Rectal smooth muscle tissue (tissue), 1 donor: Measurements from ENCODE around the gene KCNJ13.
A peak's percentile ranks its signal among the peaks of the same experiment; 100 is the strongest.

Experiments
- H3K27ac ChIP-seq: one replicate; pipeline ENCODE4 v1.7.0; 2013; ENCODE audit warnings: low read depth, low read length, inconsistent platforms
- H3K27me3 ChIP-seq: one replicate; pipeline ENCODE4 v1.7.0; 2013; ENCODE audit warnings: low read length; ENCODE audit not compliant: control insufficient read depth, insufficient read depth
- H3K36me3 ChIP-seq: one replicate; pipeline ENCODE4 v1.7.0; 2013; ENCODE audit warnings: low read length; ENCODE audit not compliant: control insufficient read depth, insufficient read depth
- H3K4me1 ChIP-seq: one replicate; pipeline ENCODE4 v1.7.0; 2013; ENCODE audit warnings: low read length; ENCODE audit not compliant: control insufficient read depth, insufficient read depth
- H3K4me3 ChIP-seq: one replicate; pipeline ENCODE4 v1.7.0; 2013; ENCODE audit warnings: low read length
- H3K9ac ChIP-seq: one replicate; pipeline ENCODE4 v1.7.0; 2013; ENCODE audit warnings: low read length

Gene KCNJ13

DNA sequence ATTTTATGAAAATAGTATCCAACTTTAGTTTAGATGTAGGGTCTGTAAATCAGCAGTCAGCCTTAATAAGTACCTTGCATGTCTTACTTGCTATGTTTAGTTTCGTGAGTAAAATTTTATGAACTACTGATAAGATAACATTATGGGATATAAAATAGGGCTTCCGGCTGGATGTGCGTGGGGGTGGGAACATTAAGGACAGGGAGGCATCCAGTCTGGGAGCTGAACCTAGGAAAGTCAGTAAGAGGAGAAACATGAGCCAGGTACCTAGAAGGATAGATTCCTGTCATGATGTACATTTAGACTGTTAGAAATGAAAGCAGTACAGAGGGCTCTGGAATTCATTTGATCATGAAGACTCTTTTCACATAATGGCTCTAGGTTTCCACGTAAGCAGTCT is 12.7 kb upstream of the KCNJ13 start:
- no peaks in the 10 kb centered on the region for H3K4me1 ChIP-seq
- H3K27ac ChIP-seq: no peak overlapping the region
- H3K9ac ChIP-seq: no peak overlapping the region
- peaks cover 22% of the 10 kb centered on the region for H3K36me3 ChIP-seq
- H3K27me3 ChIP-seq: no peaks in the 10 kb centered on the region
- no peak overlapping the region for H3K4me3 ChIP-seq

DNA sequence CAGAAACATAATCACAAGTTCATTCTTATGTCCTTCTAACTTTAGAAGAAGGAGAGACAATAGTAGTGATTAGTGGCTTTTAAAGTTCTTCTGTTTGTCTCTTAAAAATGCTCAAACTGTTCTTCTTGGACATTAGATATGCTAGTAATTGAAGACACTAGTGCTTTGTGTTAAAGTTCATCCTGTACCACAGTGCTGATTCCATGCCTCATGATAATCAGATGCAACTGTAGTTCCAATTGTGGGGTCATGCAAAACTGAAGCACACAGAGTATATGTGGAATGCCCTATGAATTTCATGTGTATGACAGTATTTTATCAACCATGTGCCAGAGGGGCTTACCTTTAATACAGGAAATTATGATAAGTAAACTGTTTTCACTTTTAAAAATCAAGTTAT is 11.4 kb upstream of the KCNJ13 start:
- Histone ChIP-seq H3K4me1 (no peaks in the 10 kb centered on the region), H3K9ac (no peak overlapping the region), H3K27me3 (no peaks in the 10 kb centered on the region), H3K27ac (no peak overlapping the region), H3K4me3 (no peak overlapping the region), H3K36me3 (peaks cover 19% of the 10 kb centered on the region)

DNA sequence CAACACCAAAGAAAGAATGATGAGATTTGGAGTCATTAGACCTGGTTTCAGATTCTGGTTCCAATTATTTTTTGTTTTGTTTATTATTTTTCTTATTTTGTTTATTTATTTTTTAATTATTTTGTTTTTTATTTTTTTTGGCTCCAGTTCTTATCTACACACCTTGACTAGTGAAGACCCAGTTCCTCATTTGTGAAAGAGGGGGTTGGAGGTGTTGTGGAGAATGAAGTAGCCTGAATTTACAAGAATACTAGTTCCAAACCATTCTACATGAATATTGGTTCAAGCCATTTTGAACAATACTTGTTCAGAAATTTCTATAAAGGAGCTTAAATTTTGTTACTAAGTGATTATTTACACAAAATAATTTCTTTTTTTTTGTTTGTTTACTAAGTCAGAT is 6.9 kb upstream of the KCNJ13 start:
- H3K4me1 ChIP-seq: peaks cover 10% of the 10 kb centered on the region
- H3K4me3 ChIP-seq: no peak overlapping the region
- H3K36me3 ChIP-seq: no peaks in the 10 kb centered on the region
- no peaks in the 10 kb centered on the region for H3K27me3 ChIP-seq
- H3K9ac ChIP-seq: no peak overlapping the region
- H3K27ac ChIP-seq: no peak overlapping the region

DNA sequence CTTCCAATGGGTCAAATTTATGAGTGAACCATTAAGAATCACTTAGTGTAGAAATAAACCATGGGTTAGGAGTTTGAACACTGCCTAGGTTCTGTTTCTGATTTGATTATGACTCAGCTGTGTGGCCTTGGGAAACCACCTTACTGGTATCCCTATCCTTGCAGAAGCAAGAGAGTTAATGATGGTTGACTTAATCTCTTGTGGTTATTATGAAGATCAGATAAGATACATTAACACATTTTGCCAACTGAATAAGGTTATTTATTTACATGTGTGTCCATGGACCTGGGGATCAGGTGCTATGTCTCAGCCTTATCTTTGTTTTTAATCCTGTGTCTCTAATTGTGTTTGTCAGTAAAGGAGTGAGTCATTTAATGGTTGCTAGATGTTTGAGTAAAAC is 5.4 kb upstream of the KCNJ13 start:
- Histone ChIP-seq H3K4me3 (no peak overlapping the region), H3K4me1 (peaks cover 10% of the 10 kb centered on the region), H3K27ac (no peak overlapping the region), H3K36me3 (peaks cover 2% of the 10 kb centered on the region), H3K27me3 (no peaks in the 10 kb centered on the region), H3K9ac (no peak overlapping the region)

DNA sequence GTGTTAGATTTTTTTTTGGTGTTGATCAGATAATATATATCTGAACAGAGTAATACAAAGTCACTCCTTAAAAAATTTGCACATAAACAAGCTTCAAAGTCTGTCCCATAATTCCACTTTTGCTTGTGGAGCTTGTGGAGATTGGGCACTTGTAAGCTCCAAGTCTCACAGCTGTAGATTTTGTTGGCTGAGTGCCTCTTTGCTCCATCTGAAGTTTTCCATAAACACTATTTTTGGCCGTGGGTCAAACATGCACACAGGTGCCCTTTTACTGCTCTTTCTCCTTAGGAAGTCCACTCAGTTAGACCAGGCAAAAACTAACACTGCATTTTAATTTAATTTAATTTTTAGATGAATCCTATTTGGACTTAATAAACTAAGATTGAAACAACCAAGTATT is 3.6 kb upstream of the KCNJ13 start:
- H3K27me3 ChIP-seq: no peaks in the 10 kb centered on the region
- no peak overlapping the region for H3K9ac ChIP-seq
- H3K27ac ChIP-seq: no peak overlapping the region
- peaks cover 2% of the 10 kb centered on the region for H3K36me3 ChIP-seq
- no peak overlapping the region for H3K4me3 ChIP-seq
- peaks cover 10% of the 10 kb centered on the region for H3K4me1 ChIP-seq

DNA sequence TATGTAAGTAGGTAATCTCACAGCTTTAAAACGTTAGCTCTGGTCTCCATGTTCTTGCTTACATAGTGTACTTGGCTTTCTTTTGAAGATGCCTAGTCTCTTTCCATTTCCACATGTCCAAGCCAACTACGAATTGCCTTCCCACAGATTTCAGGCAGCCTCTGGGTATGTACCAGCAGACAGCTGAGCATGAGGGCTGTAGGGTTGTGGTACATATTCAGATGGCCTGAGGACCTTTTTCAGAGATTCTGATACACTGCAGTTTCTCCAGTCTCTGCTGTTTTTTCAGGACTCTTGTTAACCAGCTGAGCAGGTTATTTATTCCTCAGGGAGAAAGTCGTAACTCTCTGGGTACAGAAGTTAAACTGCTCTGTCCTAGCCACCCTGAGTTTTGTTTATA is 3.1 kb upstream of the KCNJ13 start:
- Histone ChIP-seq H3K36me3 (peaks cover 2% of the 10 kb centered on the region), H3K27me3 (no peaks in the 10 kb centered on the region), H3K27ac (peak overlapping the region; percentile 33), H3K4me1 (peaks cover 10% of the 10 kb centered on the region), H3K9ac (no peak overlapping the region), H3K4me3 (no peak overlapping the region)

DNA sequence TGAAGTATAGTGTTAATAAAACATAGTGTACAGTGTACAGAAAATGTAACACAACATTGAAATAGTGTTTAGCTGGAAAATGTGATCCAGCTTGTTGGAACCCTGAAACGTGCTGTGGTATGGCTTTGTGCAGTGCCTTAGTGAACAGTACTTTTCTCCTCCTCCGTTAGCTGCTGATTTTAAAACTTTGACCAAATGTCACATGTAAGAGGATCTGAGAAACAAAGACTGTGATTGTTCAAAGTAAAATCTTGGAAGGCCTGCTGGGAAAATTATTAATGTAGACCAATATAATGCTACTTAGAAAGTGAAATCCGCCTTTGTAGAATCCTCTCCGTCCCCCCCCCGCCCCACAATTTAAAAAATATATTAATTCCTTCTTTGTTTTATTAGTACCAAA is 911 bp upstream of the KCNJ13 start:
- peaks cover 10% of the 10 kb centered on the region for H3K4me1 ChIP-seq
- no peak overlapping the region for H3K4me3 ChIP-seq
- H3K27me3 ChIP-seq: no peaks in the 10 kb centered on the region
- H3K9ac ChIP-seq: no peak overlapping the region
- no peak overlapping the region for H3K27ac ChIP-seq
- peaks cover 2% of the 10 kb centered on the region for H3K36me3 ChIP-seq

DNA sequence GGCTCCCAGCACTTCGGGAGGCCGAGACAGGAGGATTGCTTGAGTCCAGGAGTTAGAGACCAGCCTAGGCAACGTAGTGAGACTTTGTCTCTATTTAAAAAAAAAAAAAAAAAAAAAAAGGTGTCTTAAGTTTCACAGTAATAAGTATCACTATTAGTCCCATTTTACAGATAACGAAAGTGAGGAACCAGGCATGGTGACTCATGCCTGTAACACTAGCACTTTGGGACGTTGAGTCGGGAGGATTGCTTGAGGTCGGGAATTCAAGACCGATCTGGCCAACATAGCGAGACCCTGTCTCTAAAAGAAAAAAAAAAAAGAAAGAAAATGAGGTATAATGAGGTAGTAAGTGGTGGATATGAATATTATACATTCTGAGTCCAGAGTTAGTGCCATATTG is 2.5 kb downstream of the KCNJ13 start:
- H3K36me3 ChIP-seq: peaks cover 8% of the 10 kb centered on the region
- H3K9ac ChIP-seq: no peak overlapping the region
- no peaks in the 10 kb centered on the region for H3K27me3 ChIP-seq
- H3K4me1 ChIP-seq: no peaks in the 10 kb centered on the region
- no peak overlapping the region for H3K4me3 ChIP-seq
- H3K27ac ChIP-seq: no peak overlapping the region

DNA sequence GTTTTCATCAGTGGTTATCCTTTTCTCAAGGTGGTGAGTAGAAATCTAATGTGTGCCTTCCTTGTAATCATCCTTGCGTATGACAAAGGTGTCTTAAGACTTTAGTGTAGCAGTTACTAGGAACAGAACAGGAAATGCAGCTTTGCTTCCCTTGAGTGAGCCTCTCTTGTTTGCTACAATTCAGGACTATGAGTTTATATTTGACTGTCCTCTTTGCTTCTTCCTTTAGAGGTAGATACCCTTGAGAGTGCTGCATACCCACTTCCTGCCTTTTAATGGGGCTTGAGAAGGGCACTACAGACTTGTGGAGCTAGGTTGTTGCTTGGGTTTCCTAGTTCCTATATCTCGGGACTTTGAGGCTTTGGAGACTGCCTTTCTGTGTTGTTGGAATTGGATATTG is 3.8 kb downstream of the KCNJ13 start:
- Histone ChIP-seq H3K27ac (no peak overlapping the region), H3K9ac (no peak overlapping the region), H3K36me3 (peaks cover 12% of the 10 kb centered on the region), H3K4me3 (no peak overlapping the region), H3K4me1 (no peaks in the 10 kb centered on the region), H3K27me3 (no peaks in the 10 kb centered on the region)

DNA sequence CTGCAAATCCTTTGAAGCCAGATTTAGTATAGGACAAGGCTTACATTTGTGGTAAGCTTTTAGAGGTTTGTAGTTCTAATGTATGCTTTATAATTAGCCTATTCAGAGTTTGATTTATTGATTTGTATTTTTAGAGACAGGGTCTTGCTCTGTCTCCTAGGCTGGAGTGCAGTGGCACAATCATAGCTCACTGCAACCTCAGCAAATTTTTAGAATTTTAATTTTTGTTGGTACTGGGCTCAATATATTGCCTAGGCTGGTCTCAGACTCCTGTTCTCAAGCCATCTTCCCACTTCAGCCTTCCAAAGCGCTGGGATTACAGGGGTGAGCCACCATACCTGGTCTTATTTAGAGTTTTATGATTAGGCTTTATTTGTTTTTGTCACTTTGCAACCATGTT is 4.5 kb downstream of the KCNJ13 start:
- no peak overlapping the region for H3K4me3 ChIP-seq
- no peaks in the 10 kb centered on the region for H3K27me3 ChIP-seq
- peaks cover 10% of the 10 kb centered on the region for H3K36me3 ChIP-seq
- no peak overlapping the region for H3K9ac ChIP-seq
- no peak overlapping the region for H3K27ac ChIP-seq
- no peaks in the 10 kb centered on the region for H3K4me1 ChIP-seq

DNA sequence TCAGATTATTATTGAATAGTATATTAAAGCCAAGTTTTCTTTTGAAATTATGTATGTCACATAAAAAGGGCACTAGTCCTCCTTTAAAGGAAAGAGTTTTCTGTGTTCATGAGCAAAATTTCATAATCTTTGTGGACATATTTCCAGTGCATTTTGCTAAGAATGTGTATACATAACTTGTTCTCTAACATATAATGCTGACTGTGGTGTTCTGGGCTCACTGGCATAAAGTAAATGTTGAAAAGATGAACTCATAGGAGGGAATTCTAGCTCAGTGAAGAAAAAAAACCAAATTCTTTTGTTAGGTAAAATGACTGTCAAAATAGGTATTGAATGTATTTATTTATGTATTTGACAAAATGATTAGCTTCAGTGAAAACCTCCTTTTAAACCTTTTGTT is 6.2 kb downstream of the KCNJ13 start:
- peaks cover 10% of the 10 kb centered on the region for H3K36me3 ChIP-seq
- H3K27me3 ChIP-seq: no peaks in the 10 kb centered on the region
- H3K9ac ChIP-seq: no peak overlapping the region
- H3K27ac ChIP-seq: no peak overlapping the region
- H3K4me3 ChIP-seq: no peak overlapping the region
- H3K4me1 ChIP-seq: no peaks in the 10 kb centered on the region

DNA sequence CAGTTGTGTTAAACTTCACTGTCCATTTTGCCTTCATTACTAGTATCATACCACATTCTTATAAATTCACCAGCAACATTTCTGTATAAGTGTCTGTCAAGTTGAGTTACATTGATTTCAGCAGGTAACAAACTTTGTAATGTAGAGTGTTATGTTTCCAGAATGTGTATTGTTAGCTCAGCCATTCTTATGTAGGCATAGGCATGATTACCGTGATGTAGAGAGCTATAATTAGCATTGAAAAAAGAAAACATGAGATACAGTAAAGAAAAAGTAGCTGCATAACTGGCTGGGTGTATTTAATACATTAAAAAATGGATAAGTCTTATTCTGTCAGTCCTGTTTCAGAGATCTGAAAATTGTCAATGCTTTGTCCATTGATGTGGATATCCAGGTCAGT is 8.5 kb downstream of the KCNJ13 start:
- H3K4me1 ChIP-seq: no peaks in the 10 kb centered on the region
- peaks cover 13% of the 10 kb centered on the region for H3K36me3 ChIP-seq
- H3K9ac ChIP-seq: no peak overlapping the region
- H3K27ac ChIP-seq: no peak overlapping the region
- H3K4me3 ChIP-seq: no peak overlapping the region
- no peaks in the 10 kb centered on the region for H3K27me3 ChIP-seq

DNA sequence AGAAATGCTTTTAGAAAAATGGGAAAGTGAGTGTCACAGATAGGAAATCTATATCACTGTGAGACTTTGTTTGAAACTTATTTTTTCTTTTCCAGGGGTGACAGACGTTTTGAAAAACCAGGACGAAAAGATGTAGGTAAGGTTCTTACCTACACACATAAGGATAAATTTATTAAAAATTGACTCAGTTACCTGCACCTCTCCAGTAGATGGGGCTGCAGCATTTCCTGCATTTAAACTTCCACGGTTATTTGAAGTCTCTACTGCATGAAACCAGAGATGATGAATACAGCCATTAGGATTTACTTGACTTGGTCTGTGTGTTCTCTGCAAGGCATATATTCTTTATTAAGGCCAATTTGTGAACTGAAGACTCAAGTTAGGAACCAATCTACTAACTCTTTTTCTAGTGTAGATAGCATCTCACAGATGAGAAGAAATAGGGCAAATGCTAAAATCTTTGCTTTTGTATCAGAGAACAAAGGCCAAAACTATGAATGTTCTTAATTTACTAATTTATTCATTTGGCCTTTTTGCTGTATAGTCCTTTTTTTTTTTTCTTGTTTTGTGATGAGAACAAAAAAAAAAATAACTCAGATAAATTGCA is 15.0 kb downstream of the KCNJ13 start:
- Histone ChIP-seq H3K9ac (no peak overlapping the region), H3K4me1 (no peaks in the 10 kb centered on the region), H3K36me3 (peaks cover 8% of the 10 kb centered on the region), H3K27ac (no peak overlapping the region), H3K27me3 (no peaks in the 10 kb centered on the region), H3K4me3 (no peak overlapping the region)
